Left ventricle myocardium inferior (tissue), 1 donor: ENCODE results near the gene CDC42BPG. TPM values are rescaled to one million over a fixed set of nuclear protein-coding genes. Genes with fewer than 3 reads are reported as not detected.

Experiments used
- DNase-seq: peaks from one replicate; pipeline ENCODE4 v3.0.0-alpha.2; 2020
- H3K27ac ChIP-seq: fragments of 200-600 bp; replicated peaks from 2 replicates; pipeline ENCODE4 v1.8.0; 2021
- H3K27me3 ChIP-seq: fragments of 200-600 bp; 2 replicates; pipeline ENCODE4 v1.8.0; 2021; ENCODE audit warnings: low read depth
- H3K36me3 ChIP-seq: fragments of 200-600 bp; 2 replicates; pipeline ENCODE4 v1.8.0; 2021
- H3K4me1 ChIP-seq: fragments of 200-600 bp; 2 replicates; pipeline ENCODE4 v1.8.0; 2021
- H3K4me3 ChIP-seq: fragments of 200-600 bp; 2 replicates; pipeline ENCODE4 v1.8.0; 2021; ENCODE audit warnings: mild to moderate bottlenecking, moderate library complexity
- H3K9me3 ChIP-seq: fragments of 200-600 bp; replicated peaks from 2 replicates; pipeline ENCODE4 v1.8.0; 2021
- CTCF ChIP-seq: fragments of 200-600 bp; IDR thresholded peaks from 2 replicates; pipeline ENCODE4 v1.8.0; 2021; ENCODE audit warnings: antibody characterized with exemption, mild to moderate bottlenecking, borderline replicate concordance
- intact Hi-C: fragments of 100-400 bp; cut with micrococcal nuclease; formaldehyde crosslinking; loops from one replicate; pipeline ENCODE4 v1.11.0; 2022
- total RNA-seq: library from RNA; stranded (reverse); fragmentation: NEBNext Ultra II Directional; extraction: Animal tissue kit (Norgen Biotek cat#: 25700); gene quantifications from one replicate; pipeline ENCODE4 v1.2.1, GENCODE V29; 2021
- donor health status: DM: no; HTN: yes; CAD: no; lungs with severe emphysema.

CDC42BPG gene
- total RNA-seq, 1 donor from 2014 or later: 1.1 TPM

GRCh38 chr11:64814712-64815187, 29.7 kb downstream of the CDC42BPG start:
- intact Hi-C loops: no loop called here
- Histone ChIP-seq H3K4me1 (peaks cover 6% of the 10 kb centered on the region), H3K27ac (no peak overlapping the region), H3K9me3 (no peaks in the 10 kb centered on the region), H3K36me3 (no peaks in the 10 kb centered on the region), H3K27me3 (no peaks in the 10 kb centered on the region), H3K4me3 (no peak overlapping the region)
- no peak for TF ChIP-seq CTCF
- no peak for DNase-seq

- Histone ChIP-seq H3K4me1 (peaks cover 13% of the 10 kb centered on the region), H3K27me3 (no peaks in the 10 kb centered on the region), H3K9me3 (no peaks in the 10 kb centered on the region), H3K36me3 (no peaks in the 10 kb centered on the region), H3K4me3 (no peak overlapping the region), H3K27ac (no peak overlapping the region)
- TF ChIP-seq CTCF: no peak
- DNase-seq: no peak
- intact Hi-C loops: no loop called here
Measured at GRCh38 chr11:64813826-64814225, 30.6 kb downstream of the CDC42BPG start.

GRCh38 chr11:64810891-64811272, 33.6 kb downstream of the CDC42BPG start:
- H3K27ac ChIP-seq: peak overlapping the region; percentile 76
- intact Hi-C loops: no loop called here
- no peak for DNase-seq
- peaks cover 13% of the 10 kb centered on the region for H3K4me1 ChIP-seq
- H3K27me3 ChIP-seq: no peaks in the 10 kb centered on the region
- peak overlapping the region; percentile 88 for H3K4me3 ChIP-seq
- no peak for TF ChIP-seq CTCF
- no peaks in the 10 kb centered on the region for H3K9me3 ChIP-seq
- H3K36me3 ChIP-seq: peaks cover 14% of the 10 kb centered on the region

- intact Hi-C loops: no loop called here
- DNase-seq: peak; percentile 97
- Histone ChIP-seq H3K36me3 (peaks cover 17% of the 10 kb centered on the region), H3K9me3 (no peaks in the 10 kb centered on the region), H3K4me1 (peaks cover 13% of the 10 kb centered on the region), H3K27ac (peak within 1 kb of the TSS; percentile 76), H3K4me3 (peak within 1 kb of the TSS; percentile 88), H3K27me3 (no peaks in the 10 kb centered on the region)
- TF ChIP-seq CTCF: no peak
Measured at GRCh38 chr11:64810271-64810890, 34.1 kb downstream of the CDC42BPG start, which contains the start of gene MEN1. Gene MEN1, minus strand, starts transcription at chr11:64810551. Its CDS starts 442 bp downstream, at chr11:64810109.

GRCh38 chr11:64809781-64810241, 34.6 kb downstream of the CDC42BPG start:
- TF ChIP-seq CTCF: no peak
- peaks cover 23% of the 10 kb centered on the region for H3K36me3 ChIP-seq
- no peak for DNase-seq
- peaks cover 13% of the 10 kb centered on the region for H3K4me1 ChIP-seq
- H3K27ac ChIP-seq: peak overlapping the region; percentile 76
- intact Hi-C loops: no loop called here
- H3K27me3 ChIP-seq: no peaks in the 10 kb centered on the region
- H3K9me3 ChIP-seq: no peaks in the 10 kb centered on the region
- H3K4me3 ChIP-seq: peak overlapping the region; percentile 88
